Kidney (tissue), 14 donors: Measurements from ENCODE around the gene QPRT. TPM values are rescaled to one million over a fixed set of nuclear protein-coding genes. Genes with fewer than 3 reads are reported as not detected.
"Not testable (repeated sequence)": the region's sequence is repeated elsewhere in the genome, so short reads cannot be mapped to it uniquely, and the experiment has no call there.

ENCODE experiments used
- DNase-seq, 5 donors: peaks; one replicate each; pipeline ENCODE4 v3.0.0-alpha.2; 2013 to 2020
- FAIRE-seq: peaks from 2 replicates; lab custom pipeline; 2012; peaks lifted over from hg19 to GRCh38; lab: Jason Lieb, UNC
- H3K27ac ChIP-seq, 2 donors: one replicate each; pipeline ENCODE4 v1.7.0; 2013; ENCODE audit warnings: low read depth in 2 of 2, low read length in 2 of 2, inconsistent platforms in 1 of 2
- H3K27me3 ChIP-seq: one replicate; pipeline ENCODE4 v1.7.1; 2013; ENCODE audit warnings: low read length, inconsistent platforms; ENCODE audit not compliant: control insufficient read depth, insufficient read depth
- H3K36me3 ChIP-seq, 3 donors: one replicate each; pipeline versions ENCODE4 v1.7.0 to v1.7.1; 2013; ENCODE audit warnings: low read length in 3 of 3, control low read depth in 1 of 3, inconsistent platforms in 1 of 3; ENCODE audit not compliant: insufficient read depth in 3 of 3, control insufficient read depth in 2 of 3
- H3K4me1 ChIP-seq, 3 donors: one replicate each; pipeline versions ENCODE4 v1.7.0 to v1.7.1; 2013; ENCODE audit warnings: low read length in 3 of 3, inconsistent platforms in 1 of 3, low read depth in 1 of 3; ENCODE audit not compliant: control insufficient read depth in 2 of 3, insufficient read depth in 2 of 3
- H3K4me3 ChIP-seq, 3 donors: one replicate each; pipeline versions ENCODE4 v1.7.0 to v1.8.1; 2013; ENCODE audit warnings: low read length in 3 of 3, control low read depth in 1 of 3, inconsistent platforms in 1 of 3
- H3K9ac ChIP-seq, 3 donors: one replicate each; pipeline versions ENCODE4 v1.7.0 to v1.7.1; 2013; ENCODE audit warnings: low read length in 3 of 3, control low read depth in 1 of 3, inconsistent platforms in 1 of 3
- H3K9me3 ChIP-seq, 3 donors: one replicate each; pipeline versions ENCODE4 v1.7.0 to v1.7.1; 2013; ENCODE audit warnings: low read length in 3 of 3, control low read depth in 1 of 3, inconsistent platforms in 1 of 3; ENCODE audit not compliant: control insufficient read depth in 2 of 3, insufficient read depth in 1 of 3
- CTCF ChIP-seq: IDR thresholded peaks from 3 replicates; pipeline ENCODE4 v1.5.1; 2012; ENCODE audit warnings: mild to moderate bottlenecking, moderate library complexity, borderline replicate concordance; ENCODE audit not compliant: insufficient read depth; ENCODE audit errors: extremely low read depth
- intact Hi-C: fragments of 100-400 bp; cut with DNase I; formaldehyde crosslinking; loops from one replicate; pipeline ENCODE4 v1.11.1; 2022
- polyA plus RNA-seq: library from polyadenylated mRNA; stranded (reverse); fragments of 350-450 nt; fragmentation: Illumina TruSeq; extraction: RNeasy Lipid Tissue Mini Kit (QIAGEN cat#74804); gene quantifications from one replicate; pipeline ENCODE4 v1.2.3, GENCODE V29; 2014; ENCODE audit warnings: low read depth, low replicate concordance; ENCODE audit not compliant: insufficient read depth
- total RNA-seq: library from RNA; stranded (reverse); fragmentation: NEBNext Ultra II Directional; extraction: Animal tissue kit (Norgen Biotek cat#: 25700); gene quantifications from one replicate; pipeline ENCODE4 v1.2.1, GENCODE V29; 2021
- donor health status: control.
- donor health status: control.
- donor health status: control.
- donor health status: control.
- donor health status: control.
- donor health status: DM: yes; HTN: yes; CAD: no.
- donor health status: Normal renal cell carcinoma (clear cell type).

QPRT gene
- total and polyA plus RNA-seq, 2 donors from 2014 or later = 13.9 to 168 TPM

- intact Hi-C loops = no loop called here
- FAIRE-seq (no peak), DNase-seq (no peak)
- Histone ChIP-seq H3K27me3 (no peaks in the 10 kb centered on the region), H3K36me3 (no peaks in the 10 kb centered on the region), H3K9me3 (no peaks in the 10 kb centered on the region), H3K4me3 (no peak overlapping the region), H3K9ac (no peak overlapping the region), H3K27ac (no peak overlapping the region), H3K4me1 (no peaks in the 10 kb centered on the region)
- no peak for TF ChIP-seq CTCF
Measured at GRCh38 chr16:29653471-29653870, 25.5 kb upstream of the QPRT start.

GRCh38 chr16:29653890-29654289, 25.1 kb upstream of the QPRT start:
- H3K4me3 ChIP-seq, H3K27me3 ChIP-seq, intact Hi-C loops, H3K36me3 ChIP-seq, H3K9ac ChIP-seq, FAIRE-seq, H3K27ac ChIP-seq, H3K9me3 ChIP-seq, H3K4me1 ChIP-seq, DNase-seq: not testable (repeated sequence)

- H3K27ac ChIP-seq = no peak overlapping the region
- FAIRE-seq = no peak
- no peak overlapping the region for H3K9ac ChIP-seq
- no peaks in the 10 kb centered on the region for H3K9me3 ChIP-seq
- H3K27me3 ChIP-seq = no peaks in the 10 kb centered on the region
- no peak for DNase-seq
- no peaks in the 10 kb centered on the region for H3K36me3 ChIP-seq
- no peaks in the 10 kb centered on the region for H3K4me1 ChIP-seq
- intact Hi-C loops = no loop called here
- H3K4me3 ChIP-seq = no peak overlapping the region
- TF ChIP-seq CTCF = no peak
Measured at GRCh38 chr16:29656688-29657523, 22.1 kb upstream of the QPRT start.

- H3K4me1 ChIP-seq = no peaks in the 10 kb centered on the region
- no peaks in the 10 kb centered on the region for H3K9me3 ChIP-seq
- H3K36me3 ChIP-seq = no peaks in the 10 kb centered on the region
- FAIRE-seq = no peak
- intact Hi-C loops = no loop called here
- no peak overlapping the region for H3K27ac ChIP-seq
- no peak for DNase-seq
- no peak overlapping the region for H3K4me3 ChIP-seq
- no peak overlapping the region for H3K9ac ChIP-seq
- no peaks in the 10 kb centered on the region for H3K27me3 ChIP-seq
- TF ChIP-seq CTCF = no peak
Measured at GRCh38 chr16:29658705-29659104, 20.3 kb upstream of the QPRT start.
